ENCODE results near the gene ZNF317.
A peak's percentile ranks its signal among the peaks of the same experiment; 100 is the strongest.

Gene ZNF317

GRCh38 chr19:9140159-9140874, at the start of gene ZNF317:
Gene ZNF317 (plus strand): TSS chr19:9140397. CDS start chr19:9156017, 15,620 bp downstream.
- DNase-seq: peak; percentile 94

- no peak for DNase-seq
These were observed 32.8 kb upstream of the ZNF317 start, which contains the start of gene OR7G2 for GRCh38 chr19:9107375-9107774. Gene OR7G2 (minus strand): TSS chr19:9107475. CDS start chr19:9103243, 4,232 bp downstream.

GRCh38 chr19:9109959-9110358, 30.2 kb upstream of the ZNF317 start:
- no peak for DNase-seq

DNA sequence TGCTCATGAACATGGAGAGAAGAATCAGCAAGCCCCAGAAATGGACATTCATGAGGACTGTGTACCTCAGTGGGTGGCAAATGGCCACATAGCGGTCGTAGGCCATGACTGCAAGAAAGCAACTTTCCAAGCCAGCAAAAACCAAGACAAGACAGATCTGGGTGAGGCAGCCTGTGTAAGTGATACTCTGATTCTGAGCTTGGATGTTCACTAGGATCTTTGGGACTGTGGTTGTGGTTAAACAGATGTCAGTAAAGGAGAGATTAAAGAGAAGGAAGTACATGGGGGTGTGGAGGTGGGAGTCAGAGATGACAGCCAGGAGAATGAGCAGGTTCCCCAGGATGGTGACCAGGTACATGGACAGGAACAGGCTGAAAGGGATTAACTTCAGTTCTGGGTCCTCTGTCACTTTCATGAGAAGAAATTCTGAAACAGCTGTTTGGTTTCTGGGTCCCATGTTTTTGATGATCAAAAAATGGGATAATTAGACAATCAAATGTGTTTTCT, 24.8 kb upstream of the ZNF317 start, which contains the start of gene OR7G1:
Gene OR7G1 (minus strand): TSS at position 457 of the 507 bp plus-strand sequence. CDS start 0 bp downstream, at position 457.
- no peak for DNase-seq

DNA sequence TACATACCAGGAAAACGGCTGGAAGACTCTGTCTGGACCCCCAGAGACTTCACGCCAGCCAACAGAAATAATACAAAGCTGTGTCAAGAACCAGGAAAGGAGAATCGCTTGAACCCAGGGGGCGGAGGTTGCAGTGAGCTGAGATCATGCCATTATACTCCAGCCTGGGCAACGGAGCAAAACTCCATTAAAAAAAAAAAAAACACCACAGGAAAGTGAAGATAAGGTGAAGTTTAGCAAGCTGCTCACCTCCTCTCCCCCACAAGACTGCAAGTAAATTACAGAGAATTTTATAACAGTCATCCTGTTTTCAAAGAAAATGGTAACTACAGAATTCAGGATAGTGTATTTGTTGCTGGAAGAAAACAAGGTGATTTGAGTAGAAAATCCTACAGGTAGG, 23.6 kb upstream of the ZNF317 start:
- no peak for DNase-seq

GRCh38 chr19:9126900-9127405, 13.2 kb upstream of the ZNF317 start, which contains the start of gene OR7G3:
Gene OR7G3 (minus strand): TSS chr19:9126950. CDS start chr19:9126950, 0 bp downstream.
- DNase-seq: no peak

DNA sequence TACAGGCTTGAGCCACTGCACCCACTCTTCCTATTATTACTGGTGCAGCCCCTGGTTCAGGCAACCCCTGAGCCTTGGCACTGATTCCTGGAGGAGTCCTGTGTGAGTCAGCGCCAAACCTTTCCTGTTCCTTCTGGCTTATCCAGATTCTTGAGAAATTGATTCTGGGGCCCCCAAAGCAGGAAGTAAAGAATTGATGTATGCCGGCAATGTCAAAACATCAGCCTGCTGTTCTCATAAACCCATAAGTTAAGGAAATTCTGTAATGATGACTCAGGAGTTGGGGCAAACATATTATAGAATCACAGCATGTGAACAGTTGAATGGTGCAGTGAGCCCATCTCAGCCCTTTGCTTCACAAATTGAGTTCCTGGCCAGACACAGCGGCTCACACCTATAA, 12.0 kb upstream of the ZNF317 start:
- no peak for DNase-seq

GRCh38 chr19:9130965-9131364, 9.2 kb upstream of the ZNF317 start:
- no peak for DNase-seq

DNA sequence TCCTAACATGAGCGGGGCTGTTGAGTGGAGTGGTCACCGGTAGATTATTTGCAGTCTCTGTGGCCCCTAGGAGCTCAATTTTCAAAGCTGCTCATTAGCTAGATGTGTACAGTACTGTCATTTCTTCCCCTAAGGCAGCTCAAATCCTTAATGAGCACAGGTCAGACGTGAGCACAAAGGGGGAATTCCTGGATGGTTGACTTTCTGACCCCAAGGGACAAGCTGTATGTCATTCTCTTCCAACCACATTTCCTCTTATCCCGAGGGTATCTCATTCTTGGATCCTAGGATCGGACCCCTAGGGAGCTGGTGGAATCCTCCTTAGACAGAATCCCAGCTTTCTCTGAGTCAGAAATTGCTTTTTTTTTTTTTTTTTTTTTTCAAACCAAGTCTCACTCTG, 7.8 kb upstream of the ZNF317 start:
- no peak for DNase-seq

- DNase-seq: no peak
These were observed 513 bp upstream of the ZNF317 start for GRCh38 chr19:9139609-9140158.

- DNase-seq: no peak
These were observed 4.7 kb downstream of the ZNF317 start for GRCh38 chr19:9144920-9145319.

DNA sequence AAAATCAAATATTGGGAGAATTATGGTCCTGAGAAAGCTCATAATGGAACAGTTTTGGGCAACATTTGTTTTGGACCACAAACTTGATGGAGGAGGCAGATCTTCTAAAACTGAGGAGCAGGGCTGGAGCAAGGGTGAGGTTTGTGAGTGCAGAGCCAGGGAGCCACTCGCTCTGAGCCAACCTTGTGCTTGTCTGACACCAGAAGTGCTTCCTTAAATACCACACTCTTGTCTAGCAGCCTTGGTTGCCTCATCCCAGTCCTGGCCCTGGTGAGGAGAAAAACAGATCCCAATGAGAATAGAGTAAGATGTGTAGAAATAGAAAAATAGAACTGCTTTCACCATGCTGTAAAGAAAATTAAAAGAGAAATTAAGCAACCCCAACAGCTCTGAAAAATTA, 6.7 kb downstream of the ZNF317 start:
- no peak for DNase-seq

DNA sequence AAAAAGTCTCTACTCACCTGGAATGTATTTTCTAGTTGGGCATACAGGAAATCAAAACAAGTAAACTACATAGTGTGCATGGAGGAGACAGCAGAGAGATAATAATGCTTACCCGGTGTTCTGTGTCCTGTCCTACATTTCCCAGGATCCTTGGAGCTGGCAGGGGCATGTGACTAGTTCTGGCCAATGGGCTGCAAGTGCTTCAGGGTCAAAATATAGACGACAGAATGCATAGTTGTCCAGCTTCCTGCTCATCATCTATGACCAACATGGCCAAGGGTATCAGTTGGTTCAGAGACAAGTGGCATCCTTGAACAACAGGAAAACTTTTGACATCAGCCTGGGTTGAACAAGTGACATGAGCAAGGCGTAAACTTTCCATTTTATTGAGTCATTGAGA, 8.5 kb downstream of the ZNF317 start:
- DNase-seq: no peak

GRCh38 chr19:9149997-9150396, 9.8 kb downstream of the ZNF317 start:
- no peak for DNase-seq

DNA sequence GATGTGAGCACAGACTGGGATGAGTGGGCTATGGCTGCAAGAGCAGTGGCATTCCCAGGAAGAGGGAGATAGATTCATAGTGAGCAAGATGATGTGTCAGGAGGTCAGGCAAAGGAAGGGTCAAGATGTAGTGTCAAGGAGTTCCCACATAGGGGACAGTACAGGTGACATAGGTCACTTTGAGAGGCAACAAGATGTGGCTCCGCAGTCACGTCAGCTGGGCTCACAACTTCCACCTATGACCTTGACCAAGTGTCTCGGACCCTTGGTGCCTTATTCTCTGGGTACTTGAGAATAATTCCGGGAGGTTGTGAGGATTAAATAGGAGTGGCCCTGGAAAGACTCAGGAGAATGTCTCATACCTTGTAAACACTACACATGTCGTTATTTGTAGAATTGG, 10.5 kb downstream of the ZNF317 start:
- no peak for DNase-seq

DNA sequence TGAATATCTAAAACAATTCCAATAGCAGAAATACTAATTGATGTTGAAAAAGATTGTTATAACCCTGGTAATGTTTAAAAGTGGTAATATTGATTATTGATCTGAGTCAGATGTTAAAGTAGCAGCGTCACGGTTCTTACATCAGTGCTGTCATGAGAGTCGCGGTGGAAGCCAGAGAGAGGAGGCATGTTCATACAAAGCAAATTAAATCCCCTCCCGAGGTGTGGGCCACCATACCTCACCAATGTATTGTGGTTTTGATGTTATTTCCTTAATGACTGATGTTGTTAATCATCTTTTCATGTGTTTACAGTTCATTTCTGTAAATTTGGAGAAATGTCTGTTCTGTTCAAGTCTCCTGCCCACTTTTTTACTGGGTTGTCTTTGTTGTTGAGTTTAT, 11.2 kb downstream of the ZNF317 start:
- DNase-seq: no peak

GRCh38 chr19:9155591-9155990, 15.4 kb downstream of the ZNF317 start:
- no peak for DNase-seq

DNA sequence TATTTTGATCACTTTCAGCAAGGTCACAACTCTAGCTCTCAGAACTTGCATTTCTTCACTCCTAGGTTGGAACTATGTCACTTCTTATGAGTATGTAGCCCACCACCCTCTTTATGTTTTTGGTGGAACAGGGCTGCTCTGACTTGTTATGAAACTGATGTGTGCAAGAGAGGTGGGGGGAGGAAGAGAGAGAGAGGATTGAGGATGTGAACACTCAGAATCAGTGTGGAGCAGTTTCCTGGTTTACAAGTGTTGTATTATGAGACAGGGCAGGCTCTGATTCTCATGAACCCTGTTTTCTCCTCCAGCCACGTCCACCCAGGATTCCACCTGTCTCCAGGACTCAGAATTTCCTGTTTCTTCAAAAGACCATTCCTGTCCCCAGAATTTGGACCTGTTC, 16.1 kb downstream of the ZNF317 start:
- DNase-seq: no peak

GRCh38 chr19:9159891-9160290, 19.7 kb downstream of the ZNF317 start:
- no peak for DNase-seq

GRCh38 chr19:9161427-9161826, 21.2 kb downstream of the ZNF317 start:
- no peak for DNase-seq

DNA sequence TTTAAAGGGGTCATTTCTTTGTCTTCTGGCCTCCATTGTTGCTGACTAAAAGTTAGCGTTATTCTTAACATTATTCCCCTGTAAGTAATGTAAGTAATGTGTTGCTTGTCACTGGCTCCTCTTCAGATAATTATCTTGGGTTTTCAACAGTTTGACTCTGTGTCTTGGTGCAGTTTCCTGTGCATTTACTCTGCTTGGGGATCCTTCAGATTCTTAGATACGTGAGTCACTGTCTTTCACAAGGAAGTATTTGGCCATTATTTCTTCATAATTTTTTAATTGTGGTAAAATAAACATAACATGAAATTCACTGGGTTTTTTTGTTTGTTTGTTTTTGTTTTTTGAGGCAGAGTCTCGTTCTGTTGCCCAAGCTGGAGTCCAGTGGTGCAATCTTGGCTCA, 25.1 kb downstream of the ZNF317 start:
- no peak for DNase-seq

- DNase-seq: no peak
These were observed 26.6 kb downstream of the ZNF317 start for GRCh38 chr19:9166846-9167245.

- DNase-seq: no peak
These were observed 31.3 kb downstream of the ZNF317 start for GRCh38 chr19:9171393-9171991.

DNA sequence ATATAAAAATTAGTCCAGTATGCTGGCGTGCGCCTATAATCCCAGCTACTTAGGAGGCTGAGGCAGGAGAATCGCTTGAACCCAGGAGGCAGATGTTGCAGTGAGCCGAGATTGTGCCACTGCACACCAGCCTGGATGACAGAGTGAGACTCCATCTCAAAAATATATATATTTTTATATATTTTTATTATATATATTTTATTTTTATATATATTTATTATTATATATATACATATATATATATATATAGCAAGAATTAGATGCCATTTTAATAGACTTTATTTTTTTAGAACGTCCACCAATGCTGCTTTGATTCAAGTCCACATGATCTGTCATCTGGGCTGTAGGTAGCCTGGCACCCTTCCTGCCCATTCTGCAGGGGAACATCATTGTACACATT, 35.1 kb downstream of the ZNF317 start:
- no peak for DNase-seq

Measured in activated CD4-positive, alpha-beta T cell treated with anti-CD3 and anti-CD28 coated beads, Interleukin-10, Interleukin-2, amounts not matched to agents 100 ng/mL and 50 ng/mL, durations not matched to agents 16 hours and 8 hours (primary cell).